Stimulated activated CD4-positive, alpha-beta T cell treated with anti-CD3 and anti-CD28 coated beads, Interleukin-4, amount 100 ng/mL, for 4 hours (primary cell): Measurements from ENCODE around the gene RANGRF.
A peak's percentile ranks its signal among the peaks of the same experiment; 100 is the strongest.

ENCODE experiments used
- DNase-seq, 2 experiments: peaks; one replicate each; pipeline ENCODE4 v3.0.0-alpha.2; 2020

The RANGRF gene

GRCh38 chr17:8274816-8275215, 13.7 kb upstream of the RANGRF start:
- no peak for DNase-seq

- no peak for DNase-seq
Observed at GRCh38 chr17:8275421-8276290, 12.8 kb upstream of the RANGRF start.

- no peak for DNase-seq
Observed at GRCh38 chr17:8277317-8277716, 11.2 kb upstream of the RANGRF start.

GRCh38 chr17:8282345-8282744, 6.1 kb upstream of the RANGRF start:
- DNase-seq = no peak

- DNase-seq = no peak
Observed at GRCh38 chr17:8283356-8283755, 5.1 kb upstream of the RANGRF start.

GRCh38 chr17:8284126-8284525, 4.3 kb upstream of the RANGRF start:
- DNase-seq = no peak

GRCh38 chr17:8285270-8286181, 2.9 kb upstream of the RANGRF start:
- DNase-seq = no peak

- DNase-seq = no peak
Observed at GRCh38 chr17:8287651-8288335, 677 bp upstream of the RANGRF start.

GRCh38 chr17:8289103-8289397, 580 bp downstream of the RANGRF start:
- no peak for DNase-seq

GRCh38 chr17:8290043-8290442, 1.6 kb downstream of the RANGRF start:
- DNase-seq = no peak

- DNase-seq = no peak
Observed at GRCh38 chr17:8292639-8293395, 4.3 kb downstream of the RANGRF start.

GRCh38 chr17:8294361-8294760, 5.9 kb downstream of the RANGRF start:
- DNase-seq = no peak

- no peak for DNase-seq
Observed at GRCh38 chr17:8294814-8295316, 6.4 kb downstream of the RANGRF start.

GRCh38 chr17:8300226-8300625, 11.8 kb downstream of the RANGRF start:
- no peak for DNase-seq

- DNase-seq = peak; percentile 47 to 62
Observed at GRCh38 chr17:8300627-8301242, 12.3 kb downstream of the RANGRF start.

- no peak for DNase-seq
Observed at GRCh38 chr17:8310601-8311123, 22.2 kb downstream of the RANGRF start.

- DNase-seq = no peak
Observed at GRCh38 chr17:8311131-8311790, 22.8 kb downstream of the RANGRF start.

- no peak for DNase-seq
Observed at GRCh38 chr17:8312251-8312650, 23.8 kb downstream of the RANGRF start.

GRCh38 chr17:8312726-8313600, 24.5 kb downstream of the RANGRF start:
- DNase-seq = no peak
